LNCaP clone FGC (cell line): ENCODE data around the gene POU2AF1.

Experiments used
- DNase-seq: peaks from one replicate; pipeline ENCODE4 v3.0.0-alpha.2; 2011; ENCODE audit warnings: low read depth
- H3K4me3 ChIP-seq: 2 replicates; pipeline ENCODE4 v1.5.1; 2011; ENCODE audit warnings: mild to moderate bottlenecking, low read depth, low read length, control low read depth
- TF ChIP-seq, protein P1 (sequence below): IDR thresholded peaks from 2 replicates; pipeline ENCODE4 v1.5.1; 2012; ENCODE audit warnings: mild to moderate bottlenecking; ENCODE audit not compliant: control insufficient read depth, insufficient read depth; ENCODE audit errors: extremely low read depth

POU2AF1 gene

DNA sequence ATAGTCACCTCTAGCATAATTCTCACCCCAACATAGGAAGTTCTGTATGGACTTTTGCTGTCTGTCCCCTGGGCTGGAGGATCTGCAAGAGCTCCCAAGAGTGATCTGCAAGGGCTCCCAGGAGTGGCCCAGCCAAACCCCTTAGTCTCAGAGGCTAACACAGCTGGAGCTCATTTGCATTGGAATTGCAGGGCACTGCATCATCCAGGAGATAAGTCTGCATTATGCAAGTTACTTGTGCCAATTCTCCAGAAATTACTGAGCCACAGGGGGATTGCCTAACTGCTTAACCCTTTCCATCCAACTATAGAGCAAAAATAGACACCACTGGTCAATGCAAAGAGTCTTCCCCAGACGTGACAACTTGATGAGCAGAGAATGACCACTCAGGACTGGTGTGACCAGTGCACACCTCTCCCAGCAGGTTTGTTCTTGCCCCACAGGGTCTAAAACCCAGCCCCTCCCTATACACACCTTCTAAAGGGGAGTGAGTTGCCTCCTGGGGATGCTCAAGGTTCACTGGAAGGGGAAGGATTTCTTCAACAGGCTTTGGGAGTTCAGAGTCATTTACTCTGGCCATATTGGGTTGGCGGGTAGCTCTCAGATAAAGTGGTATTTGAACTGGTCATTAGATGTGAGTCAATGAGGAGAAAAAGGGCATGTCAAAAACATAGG is 42.4 kb downstream of the POU2AF1 start:
- no peak overlapping the region for H3K4me3 ChIP-seq
- no peak for DNase-seq

DNA sequence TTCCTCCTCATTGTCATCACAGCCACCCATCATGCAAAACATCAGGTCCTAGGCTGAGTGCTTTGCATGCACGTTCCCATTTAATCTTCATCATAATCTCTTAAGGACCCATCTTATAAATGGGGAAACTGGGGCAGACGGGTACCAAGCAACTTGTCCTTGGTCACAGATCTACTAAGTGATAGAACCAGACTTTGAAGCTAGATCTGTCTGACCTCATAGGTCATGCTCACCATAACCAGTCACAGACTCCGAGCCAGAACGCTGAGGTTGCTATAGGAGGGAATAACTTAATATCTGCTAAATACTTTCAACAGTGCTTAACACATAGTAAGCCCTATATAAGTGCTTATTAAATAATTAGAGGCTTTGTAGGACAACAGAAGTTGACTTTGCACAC is 43.0 kb downstream of the POU2AF1 start:
- H3K4me3 ChIP-seq = no peak overlapping the region
- no peak for DNase-seq
- TF ChIP-seq, protein P1, sequence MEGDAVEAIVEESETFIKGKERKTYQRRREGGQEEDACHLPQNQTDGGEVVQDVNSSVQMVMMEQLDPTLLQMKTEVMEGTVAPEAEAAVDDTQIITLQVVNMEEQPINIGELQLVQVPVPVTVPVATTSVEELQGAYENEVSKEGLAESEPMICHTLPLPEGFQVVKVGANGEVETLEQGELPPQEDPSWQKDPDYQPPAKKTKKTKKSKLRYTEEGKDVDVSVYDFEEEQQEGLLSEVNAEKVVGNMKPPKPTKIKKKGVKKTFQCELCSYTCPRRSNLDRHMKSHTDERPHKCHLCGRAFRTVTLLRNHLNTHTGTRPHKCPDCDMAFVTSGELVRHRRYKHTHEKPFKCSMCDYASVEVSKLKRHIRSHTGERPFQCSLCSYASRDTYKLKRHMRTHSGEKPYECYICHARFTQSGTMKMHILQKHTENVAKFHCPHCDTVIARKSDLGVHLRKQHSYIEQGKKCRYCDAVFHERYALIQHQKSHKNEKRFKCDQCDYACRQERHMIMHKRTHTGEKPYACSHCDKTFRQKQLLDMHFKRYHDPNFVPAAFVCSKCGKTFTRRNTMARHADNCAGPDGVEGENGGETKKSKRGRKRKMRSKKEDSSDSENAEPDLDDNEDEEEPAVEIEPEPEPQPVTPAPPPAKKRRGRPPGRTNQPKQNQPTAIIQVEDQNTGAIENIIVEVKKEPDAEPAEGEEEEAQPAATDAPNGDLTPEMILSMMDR = no peak

More for the DNA sequence above, 42.4 kb downstream of the POU2AF1 start:
- TF ChIP-seq, protein P1 = no peak

DNA sequence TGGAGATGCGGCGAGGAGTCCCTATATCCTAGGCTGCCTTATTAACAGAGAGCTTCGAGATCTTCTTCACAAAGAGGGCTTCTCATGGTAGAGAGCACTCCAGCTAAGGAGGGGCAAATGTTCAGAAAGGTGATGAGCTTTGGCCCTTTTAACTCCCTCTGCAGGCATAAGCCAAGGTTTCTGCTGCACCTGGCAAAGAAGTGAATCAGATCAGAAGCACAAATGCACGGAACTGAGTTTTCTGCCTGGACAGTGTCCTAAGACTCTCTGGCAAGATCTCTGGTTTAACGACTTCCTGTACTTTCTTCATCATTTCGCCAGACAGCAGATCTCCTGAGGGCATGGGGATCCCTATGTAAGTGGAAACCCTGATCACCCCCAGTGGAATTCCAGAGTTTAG is 43.5 kb downstream of the POU2AF1 start:
- DNase-seq = peak; percentile 46
- H3K4me3 ChIP-seq = no peak overlapping the region
- TF ChIP-seq, protein P1 = no peak

DNA sequence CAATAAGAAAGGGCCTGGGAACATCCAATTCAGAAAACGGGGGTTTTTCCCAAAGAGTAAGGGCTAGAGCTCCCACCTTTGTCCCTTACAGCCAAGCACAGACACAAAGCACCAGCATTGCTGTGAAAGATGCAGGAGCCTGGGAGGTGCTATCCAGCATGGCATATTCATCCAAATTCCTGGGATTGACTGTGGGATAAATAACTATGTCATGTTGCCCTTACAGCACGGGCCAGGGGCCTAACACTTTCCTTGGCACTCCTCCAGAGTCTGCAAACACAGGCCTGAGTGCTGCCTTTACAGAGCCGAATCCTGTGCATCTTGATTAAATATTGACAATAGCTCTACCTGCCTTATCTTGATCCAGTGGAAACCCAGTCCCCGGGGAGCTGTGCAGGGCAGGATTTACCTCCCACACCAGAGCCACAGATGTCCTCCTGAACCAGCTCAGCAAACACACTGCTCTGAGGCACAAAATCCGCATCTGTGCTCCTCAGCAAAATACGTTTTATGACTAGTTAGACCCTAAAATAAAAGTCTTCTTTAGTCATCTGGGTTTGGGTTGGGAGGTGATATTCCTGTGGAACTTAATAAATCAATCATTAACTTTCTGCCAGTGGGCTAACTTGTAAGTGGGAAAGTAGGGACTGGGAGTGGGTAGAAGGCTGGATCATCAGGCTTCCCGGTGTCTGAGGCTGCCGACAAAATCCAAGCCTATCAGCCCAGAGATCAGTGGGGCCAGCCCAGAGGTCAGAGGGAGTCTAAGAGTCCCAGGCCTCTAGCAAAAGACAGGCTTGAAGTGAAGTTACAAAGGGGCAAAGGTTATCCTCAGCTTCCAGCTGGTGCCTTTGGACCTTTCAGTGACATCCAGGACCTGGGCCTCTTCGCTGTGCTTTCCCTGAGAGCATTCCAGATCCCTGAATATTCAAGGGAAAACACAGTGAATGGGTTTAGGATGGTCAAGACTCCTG is 44.3 kb downstream of the POU2AF1 start:
- H3K4me3 ChIP-seq = no peak overlapping the region
- TF ChIP-seq, protein P1 = no peak
- DNase-seq = peak; percentile 99

DNA sequence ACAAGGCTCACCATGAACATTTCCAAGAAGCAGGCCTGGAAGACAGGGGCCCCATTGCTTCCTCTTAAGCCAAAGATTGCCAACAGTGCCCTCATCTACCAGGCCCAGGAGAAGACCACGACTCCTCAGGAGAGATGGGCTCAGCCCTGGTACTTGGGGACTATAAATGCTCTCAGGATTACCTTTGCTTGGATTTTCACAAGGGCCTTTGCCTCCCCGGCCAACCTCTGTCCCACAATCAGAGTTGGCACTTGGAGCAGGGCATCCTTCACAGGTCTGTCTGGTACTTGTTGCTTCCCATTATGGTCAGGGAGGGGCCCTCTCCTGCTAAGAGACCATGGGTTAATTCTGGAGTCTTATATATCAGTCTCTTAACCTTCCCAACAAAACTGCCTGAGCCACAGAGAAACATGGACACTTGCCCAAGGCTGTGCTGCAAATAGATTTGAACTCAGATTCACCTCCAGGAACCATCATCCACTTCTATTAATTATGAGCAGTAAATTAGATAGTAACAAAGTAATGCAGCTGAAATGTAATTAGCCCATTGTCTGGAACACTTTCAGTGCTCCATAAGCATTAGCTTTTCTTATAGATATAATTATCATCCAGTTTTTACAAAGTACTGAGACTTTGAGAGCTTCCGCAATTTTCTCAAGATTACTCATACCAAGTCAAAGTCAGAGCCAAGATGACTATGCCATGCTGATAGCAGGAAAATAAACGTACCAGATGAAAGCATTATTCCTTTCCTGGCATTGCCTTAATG is 47.2 kb downstream of the POU2AF1 start:
- TF ChIP-seq, protein P1 = no peak
- no peak overlapping the region for H3K4me3 ChIP-seq
- no peak for DNase-seq

DNA sequence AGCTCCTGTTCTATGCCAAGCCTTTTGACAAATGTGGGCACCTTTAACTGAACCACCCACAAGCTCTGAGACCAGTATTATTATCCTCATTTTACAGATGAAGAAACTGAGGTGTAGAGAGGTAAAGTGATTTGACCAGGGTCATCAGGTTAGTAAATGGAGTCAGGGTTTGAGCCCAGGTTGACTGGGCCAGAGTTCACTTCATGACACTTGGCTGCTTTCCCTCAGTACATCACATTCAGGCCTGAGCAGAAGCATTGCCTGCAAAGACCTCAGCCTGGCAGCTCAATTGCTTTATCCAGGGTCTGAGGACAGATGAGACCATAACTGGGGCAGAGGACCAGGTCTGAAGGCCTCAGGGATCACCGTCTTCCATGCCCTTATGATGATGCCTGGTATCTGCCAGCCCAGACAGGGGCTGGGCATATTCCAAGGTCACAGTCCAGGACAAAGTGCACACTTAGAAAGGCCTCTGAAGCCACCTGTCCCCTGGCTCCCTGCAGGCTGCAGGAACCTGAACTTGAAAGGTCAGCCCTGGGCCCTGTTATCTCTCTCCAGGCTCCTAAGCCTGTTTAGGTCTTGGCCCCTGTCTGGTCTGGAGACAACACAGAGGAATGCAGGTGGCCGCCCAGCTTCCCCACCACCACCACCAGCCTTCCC is 48.7 kb downstream of the POU2AF1 start:
- no peak overlapping the region for H3K4me3 ChIP-seq
- TF ChIP-seq, protein P1 = no peak
- DNase-seq = no peak
